Stimulated activated CD8-positive, alpha-beta memory T cell treated with anti-CD3 and anti-CD28 coated beads, Interleukin-12 subunit alpha, Interleukin-12 subunit beta, amount 100 ng/mL, for 24 hours (primary cell): Measurements from ENCODE around the gene VASN.

Experiments used
- DNase-seq: peaks from one replicate; pipeline ENCODE4 v3.0.0-alpha.2; 2020; ENCODE audit errors: extremely low read depth

VASN gene

DNA sequence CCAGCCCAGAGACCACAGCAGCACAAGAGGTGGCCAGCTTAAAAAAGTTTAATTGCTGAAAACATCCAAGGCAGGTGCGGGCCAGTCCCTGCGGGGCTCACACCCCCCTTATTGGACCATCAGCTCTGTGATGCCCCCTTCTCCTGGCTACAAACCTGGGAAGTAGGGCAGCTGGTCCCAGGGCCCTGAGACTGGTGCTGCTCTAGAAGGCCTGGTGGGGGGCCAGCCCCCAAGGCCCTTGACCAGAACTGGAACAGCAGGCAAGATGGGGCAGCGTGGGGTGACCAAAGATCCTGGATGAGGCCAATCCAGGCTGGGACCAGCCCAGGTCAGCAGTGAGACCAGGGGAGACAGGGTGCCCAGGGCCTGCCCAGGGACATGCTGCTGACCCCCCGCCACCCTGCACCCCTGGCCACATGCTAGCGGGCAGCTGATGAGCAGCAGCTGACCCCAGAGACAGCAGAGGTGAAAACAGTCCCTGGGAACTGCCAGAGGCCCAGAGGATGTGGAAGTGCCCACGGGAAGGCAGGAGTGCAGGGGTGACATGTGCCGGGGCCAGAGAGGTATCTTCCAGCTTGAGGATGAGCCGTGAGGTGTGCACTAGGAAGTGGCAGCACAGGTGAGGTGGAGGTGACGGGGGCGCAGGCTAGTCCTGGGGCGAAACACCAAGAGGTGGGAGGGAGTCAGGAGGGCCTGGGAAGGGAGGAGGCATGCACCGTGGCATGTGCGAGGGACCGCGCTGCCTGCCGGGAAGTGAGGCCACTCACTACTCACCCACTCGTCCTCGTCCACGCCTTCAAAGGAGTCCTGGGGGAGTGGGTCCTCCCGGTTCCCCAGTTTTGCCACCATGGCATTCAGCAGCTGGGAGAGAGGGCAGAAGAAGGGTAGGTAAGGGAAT is 16.9 kb upstream of the VASN start:
- DNase-seq = no peak

DNA sequence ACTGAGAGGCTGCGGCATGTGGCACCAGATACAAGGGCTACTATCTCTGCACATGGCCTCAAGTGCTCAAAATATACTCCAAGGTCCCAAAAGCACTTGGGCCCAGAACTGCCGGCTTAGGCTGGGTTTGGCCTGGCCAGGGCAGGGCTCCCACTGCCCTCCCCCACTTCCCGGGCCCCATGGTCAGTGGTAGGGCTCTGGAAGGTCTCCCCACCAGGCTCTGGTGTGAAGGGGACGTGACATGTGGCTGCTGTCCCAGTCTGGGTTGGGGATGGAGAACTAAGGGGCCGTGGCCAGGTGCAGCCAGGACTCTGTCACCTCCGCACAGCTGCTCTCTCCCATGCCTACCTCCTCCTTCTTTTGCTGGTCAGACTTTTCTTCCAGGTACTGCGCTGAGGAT is 14.8 kb upstream of the VASN start:
- DNase-seq = no peak

DNA sequence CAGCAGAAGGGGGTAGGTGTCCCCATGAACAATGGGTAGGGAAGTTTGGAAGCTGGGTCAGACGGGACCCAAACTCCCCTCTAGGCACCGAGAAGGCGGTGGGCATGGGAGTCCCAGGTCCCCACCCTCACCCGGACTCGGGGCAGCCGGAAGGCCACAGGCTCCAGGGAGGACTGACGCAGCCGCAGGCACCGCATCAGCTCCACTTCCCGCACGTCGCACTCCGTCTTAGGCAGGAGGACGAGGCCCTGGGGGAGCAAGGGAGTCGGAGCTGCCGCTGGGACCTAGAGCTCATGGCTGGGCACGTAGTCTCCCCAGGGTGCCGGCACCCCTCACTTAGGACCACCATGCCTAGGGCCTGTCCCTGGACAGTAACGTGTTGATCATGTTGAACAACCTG is 13.4 kb upstream of the VASN start:
- DNase-seq = no peak

GRCh38 chr16:4358831-4359561 is 12.7 kb upstream of the VASN start:
- DNase-seq = no peak

DNA sequence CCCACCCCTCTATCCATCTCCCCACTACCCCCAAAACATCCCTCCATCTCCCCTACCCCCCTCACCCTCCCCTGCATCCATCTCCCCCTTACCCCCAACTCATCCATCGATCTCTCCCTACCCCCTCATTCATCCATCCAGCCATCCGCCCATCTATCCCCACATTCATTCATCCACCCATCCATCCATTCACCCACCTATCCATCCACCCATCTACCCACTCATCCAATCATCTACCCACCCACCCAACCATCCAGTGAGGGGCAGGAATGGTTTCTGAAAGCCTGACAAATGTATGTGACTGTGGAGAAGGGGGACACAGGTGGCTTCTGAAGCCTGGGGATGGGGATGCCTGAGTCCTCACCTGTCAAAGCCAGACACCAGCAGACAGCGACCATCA is 11.7 kb upstream of the VASN start:
- DNase-seq = no peak

DNA sequence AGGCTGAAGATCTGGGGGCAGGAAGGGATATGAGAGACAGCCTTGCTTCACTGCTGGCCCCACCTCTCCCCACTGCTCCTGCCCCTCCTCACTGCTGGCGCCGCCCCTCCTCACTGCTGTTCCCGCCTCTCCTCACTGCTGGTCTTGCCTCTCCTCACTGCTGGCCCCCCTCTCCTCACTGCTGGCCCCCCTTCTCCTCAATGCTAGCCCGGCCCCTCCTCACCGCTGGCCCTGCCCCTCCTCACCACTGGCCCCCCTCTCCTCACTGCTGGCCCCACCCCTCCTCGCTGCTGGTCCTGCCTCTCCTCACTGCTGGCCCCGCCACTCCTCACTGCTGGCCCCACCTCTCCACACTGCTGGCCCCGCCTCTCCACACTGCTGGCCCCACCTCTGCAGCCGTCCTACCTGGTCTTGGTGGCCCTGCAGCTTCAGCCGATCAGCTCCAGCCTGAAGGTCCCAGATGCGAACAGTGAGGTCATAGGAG is 11.1 kb upstream of the VASN start:
- no peak for DNase-seq

DNA sequence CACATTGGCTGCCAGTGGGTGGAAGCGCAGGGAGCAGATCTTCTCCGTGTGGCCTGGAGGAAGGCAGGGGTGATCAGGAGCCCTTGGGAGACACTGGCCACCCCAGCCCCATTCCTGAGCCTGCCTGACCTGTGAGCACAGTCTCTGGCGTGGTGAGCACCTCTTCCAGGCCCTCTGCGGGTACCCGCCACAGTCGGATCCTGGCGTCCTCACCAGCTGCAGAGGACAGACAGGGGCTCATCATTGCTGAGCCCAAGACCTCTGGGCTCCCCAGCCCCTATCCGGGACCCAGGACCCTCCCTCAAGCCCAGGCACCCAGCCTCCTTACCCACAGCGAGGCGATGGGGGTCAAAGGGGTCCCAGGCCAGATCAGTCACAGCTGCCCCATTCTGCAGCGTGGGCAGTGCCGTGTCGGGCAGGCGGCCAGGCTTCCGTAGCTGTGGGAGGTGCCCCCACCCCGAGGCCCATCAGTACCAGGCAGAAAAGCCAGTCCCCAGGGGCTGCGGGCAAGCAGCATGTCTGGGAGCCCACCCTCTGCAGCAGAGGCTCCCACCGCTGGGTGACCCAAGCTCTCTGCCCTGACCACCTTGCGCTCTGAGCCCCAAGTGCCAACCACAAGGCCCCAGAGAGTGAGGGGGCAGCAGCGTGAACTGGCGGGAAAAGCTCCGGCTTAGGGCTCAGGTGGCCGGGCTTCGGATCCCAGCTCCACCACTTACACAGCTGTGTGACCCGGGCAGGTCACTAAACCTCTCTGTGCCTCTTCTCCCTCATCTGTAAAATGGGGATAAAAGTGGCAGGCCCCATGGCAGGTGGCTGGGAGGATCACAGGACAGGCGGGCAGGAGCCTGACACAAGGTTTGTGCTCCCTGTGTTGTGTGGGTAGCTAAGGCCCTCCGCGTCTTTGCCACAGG is 10.4 kb upstream of the VASN start:
- DNase-seq = no peak

- no peak for DNase-seq
Measured at GRCh38 chr16:4361944-4362311, 9.7 kb upstream of the VASN start.

GRCh38 chr16:4362476-4363135 is 9.0 kb upstream of the VASN start:
- DNase-seq = no peak

DNA sequence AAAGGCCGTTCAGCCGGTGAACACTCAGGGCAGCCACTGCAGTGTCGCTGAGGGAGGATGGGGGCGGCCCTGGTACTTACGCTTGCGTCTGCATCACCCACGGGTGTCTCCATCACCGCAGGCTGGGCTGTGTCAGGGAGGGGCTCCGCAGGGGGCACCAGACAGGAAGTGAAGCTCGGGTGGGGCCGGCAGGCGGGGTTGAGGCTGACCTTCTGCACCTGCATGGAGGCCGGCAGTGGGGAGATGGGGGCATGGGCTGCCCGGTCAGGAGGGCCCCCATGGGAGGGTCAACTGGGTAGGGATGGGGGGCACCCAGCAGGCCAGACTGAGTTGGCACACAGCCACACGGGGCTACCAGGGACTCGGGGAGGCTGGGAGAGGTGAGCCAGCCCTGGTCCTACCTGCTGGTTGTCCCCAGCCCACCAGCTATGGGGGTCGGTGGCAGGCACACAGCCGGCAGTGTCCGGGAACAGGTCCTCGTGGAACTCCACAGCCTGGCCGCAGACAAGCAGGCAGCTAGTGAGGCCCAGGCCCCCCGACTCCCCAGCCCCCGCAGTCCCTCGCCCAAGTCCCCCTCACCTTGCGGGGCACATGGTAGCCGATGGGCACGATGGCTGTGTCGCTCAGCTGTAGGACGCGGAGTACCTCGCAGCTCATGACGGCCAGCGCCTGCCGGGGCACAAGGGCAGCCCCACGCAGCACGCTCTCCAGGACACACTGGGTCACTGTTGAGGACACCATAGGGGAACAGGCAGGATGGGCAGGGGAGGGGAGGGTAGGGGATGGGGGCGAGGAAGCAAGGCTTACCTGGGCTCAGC is 7.2 kb upstream of the VASN start:
- DNase-seq = no peak

GRCh38 chr16:4365014-4365406 is 6.6 kb upstream of the VASN start:
- DNase-seq = no peak

GRCh38 chr16:4365615-4366014 is 6.0 kb upstream of the VASN start:
- DNase-seq = no peak

DNA sequence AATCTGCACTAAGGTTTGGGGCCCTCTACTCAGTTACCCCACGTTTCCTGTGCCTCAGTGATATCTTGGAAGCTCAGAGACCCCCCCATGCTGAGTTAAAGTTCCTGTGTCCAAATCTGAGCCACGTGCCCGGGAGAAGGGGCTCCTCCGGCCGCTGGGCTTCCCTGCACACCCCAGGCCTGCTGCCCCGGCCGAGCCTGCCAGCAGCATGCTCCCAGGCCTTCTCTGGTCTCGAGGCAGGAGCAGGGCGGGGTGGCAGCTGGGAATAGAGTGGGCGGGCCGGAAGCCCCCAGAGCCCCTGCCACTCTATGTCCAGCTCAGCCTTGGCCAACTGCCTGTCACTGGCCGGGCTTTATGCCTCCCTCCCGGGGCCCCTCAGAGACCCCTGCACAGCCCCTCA is 5.6 kb upstream of the VASN start:
- no peak for DNase-seq

DNA sequence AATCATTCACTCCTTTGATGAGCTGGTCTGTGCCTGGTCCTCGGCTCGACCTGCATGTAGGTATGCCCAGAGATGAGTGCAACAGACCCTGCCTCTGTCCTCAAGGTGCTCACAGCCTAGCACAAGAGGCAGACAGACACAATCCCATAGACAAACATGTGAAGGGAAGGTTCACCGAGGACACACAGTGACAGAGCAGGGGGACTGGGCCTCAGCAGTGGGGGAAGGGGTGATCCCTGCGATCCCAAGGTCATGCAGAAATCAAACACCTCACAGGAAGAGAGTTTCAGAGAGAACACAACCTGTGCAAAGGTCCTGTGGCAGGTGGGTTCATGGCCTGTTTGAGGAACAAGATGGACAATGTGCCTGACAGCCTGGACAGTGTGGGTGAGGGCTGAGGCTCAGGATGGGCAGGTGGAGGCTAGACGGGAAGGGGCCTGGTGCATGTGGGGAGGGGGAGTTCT is 4.2 kb upstream of the VASN start:
- DNase-seq = no peak

- no peak for DNase-seq
Measured at GRCh38 chr16:4369007-4369733, 2.5 kb upstream of the VASN start.

DNA sequence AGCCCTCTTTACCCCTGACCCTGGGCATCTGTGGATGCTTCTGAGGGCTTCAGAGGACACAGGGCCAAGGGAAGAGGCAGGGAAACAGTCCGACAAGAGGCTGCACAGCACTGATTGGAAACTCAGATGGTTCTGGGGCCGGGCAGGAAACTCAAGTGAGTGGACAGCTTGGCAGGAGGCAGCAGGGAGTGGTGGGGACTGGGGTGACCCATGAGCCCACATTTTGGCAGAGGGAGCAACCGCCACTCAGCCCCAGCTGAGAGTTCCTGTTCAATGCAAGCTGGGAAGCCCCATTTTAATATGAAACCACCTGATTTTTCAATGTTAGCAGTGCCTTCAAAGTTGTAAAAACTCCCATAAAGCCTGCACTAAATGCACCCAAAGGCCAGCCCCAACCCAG is 1.5 kb upstream of the VASN start:
- no peak for DNase-seq

DNA sequence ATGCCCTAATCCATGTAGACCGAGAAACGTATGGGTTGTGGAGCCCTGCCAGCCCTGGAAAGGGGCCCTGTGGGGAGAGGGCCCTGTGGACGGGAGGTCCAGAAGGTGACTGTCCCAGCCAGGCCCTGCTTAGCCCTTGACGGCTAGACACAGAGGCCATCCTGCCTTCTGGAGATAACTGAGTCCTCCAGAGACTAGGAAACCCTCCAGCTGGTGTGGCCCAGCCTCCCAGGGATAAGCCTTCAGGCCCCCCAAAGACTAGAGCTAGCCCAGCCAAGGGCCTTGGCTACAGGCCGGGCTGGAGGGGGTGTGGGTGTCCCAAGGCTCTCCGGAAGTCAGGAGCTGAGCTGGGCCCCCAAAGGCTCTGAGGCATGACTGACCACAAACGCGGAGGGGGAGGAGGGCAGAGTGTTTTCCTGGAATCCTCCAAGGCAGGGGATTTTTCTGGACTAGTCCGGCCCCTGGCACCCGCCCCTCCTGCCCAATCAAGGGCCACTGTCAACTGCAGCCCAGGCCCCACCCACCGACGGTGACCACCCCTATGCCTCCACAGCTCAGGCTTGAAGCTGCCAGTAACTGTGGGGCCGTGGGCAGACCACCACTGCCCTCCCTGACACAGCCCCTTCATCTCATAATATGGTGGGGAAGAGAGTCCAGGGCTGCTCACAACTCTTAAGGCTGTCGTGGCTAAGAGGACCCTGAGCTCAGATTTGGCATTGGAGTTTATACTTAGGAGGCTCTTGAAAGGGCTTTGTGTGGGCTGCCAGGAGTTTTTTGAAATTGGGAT is 885 bp upstream of the VASN start:
- no peak for DNase-seq

GRCh38 chr16:4372001-4372577 is 441 bp downstream of the VASN start:
- no peak for DNase-seq
